Measurements from ENCODE around the gene OR2T6.

- TF ChIP-seq POLR2A (IDR thresholded peaks at IDR 0.05; ENCODE audit: low read length) (no peak), CHD2 (IDR thresholded peaks at IDR 0.05; ENCODE audit: low read length, partially characterized antibody) (no peak), ESRRA (IDR thresholded peaks at IDR 0.05; ENCODE audit: borderline replicate concordance, low read length) (no peak)
- TF ChIP-seq, protein P1, sequence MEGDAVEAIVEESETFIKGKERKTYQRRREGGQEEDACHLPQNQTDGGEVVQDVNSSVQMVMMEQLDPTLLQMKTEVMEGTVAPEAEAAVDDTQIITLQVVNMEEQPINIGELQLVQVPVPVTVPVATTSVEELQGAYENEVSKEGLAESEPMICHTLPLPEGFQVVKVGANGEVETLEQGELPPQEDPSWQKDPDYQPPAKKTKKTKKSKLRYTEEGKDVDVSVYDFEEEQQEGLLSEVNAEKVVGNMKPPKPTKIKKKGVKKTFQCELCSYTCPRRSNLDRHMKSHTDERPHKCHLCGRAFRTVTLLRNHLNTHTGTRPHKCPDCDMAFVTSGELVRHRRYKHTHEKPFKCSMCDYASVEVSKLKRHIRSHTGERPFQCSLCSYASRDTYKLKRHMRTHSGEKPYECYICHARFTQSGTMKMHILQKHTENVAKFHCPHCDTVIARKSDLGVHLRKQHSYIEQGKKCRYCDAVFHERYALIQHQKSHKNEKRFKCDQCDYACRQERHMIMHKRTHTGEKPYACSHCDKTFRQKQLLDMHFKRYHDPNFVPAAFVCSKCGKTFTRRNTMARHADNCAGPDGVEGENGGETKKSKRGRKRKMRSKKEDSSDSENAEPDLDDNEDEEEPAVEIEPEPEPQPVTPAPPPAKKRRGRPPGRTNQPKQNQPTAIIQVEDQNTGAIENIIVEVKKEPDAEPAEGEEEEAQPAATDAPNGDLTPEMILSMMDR (IDR thresholded peaks at IDR 0.05): no peak
Measured at GRCh38 chr1:248366609-248367008, 8.9 kb upstream of the OR2T6 start.
